SK-N-SH treated with all-trans-retinoic acid at 6 μM for 48 hours (cell line): ENCODE data around the gene TRABD.

Experiments
- ARNTL ChIP-seq: fragments of 450-650 bp; formaldehyde crosslinking; IDR thresholded peaks from 2 replicates; pipeline ENCODE4 v1.5.0; 2020; ENCODE audit warnings: low read depth, mild to moderate bottlenecking, moderate library complexity, borderline replicate concordance
- PATZ1 ChIP-seq: fragments of 250-450 bp; sonication (Bioruptor Pico); IDR thresholded peaks from 2 replicates; pipeline ENCODE4 v1.8.0; 2020; ENCODE audit warnings: mild to moderate bottlenecking, moderate library complexity, borderline replicate concordance
- SNAI2 ChIP-seq: fragments of 250-450 bp; sonication (Bioruptor Pico); IDR thresholded peaks from 2 replicates; pipeline ENCODE4 v1.5.0; 2020; ENCODE audit warnings: mild to moderate bottlenecking, moderate library complexity
- ZFP3 ChIP-seq: fragments of 250-450 bp; sonication (Bioruptor Pico); IDR thresholded peaks from 2 replicates; pipeline ENCODE4 v1.5.0; 2020; ENCODE audit warnings: mild to moderate bottlenecking, moderate library complexity
- ZNF8 ChIP-seq: fragments of 450-650 bp; formaldehyde crosslinking; IDR thresholded peaks from 2 replicates; pipeline ENCODE4 v1.5.0; 2020; ENCODE audit warnings: mild to moderate bottlenecking, moderate library complexity

- TF ChIP-seq ZNF8: no peak
- no peak for TF ChIP-seq ZFP3 (CRISPR knock-in tag)
- TF ChIP-seq PATZ1: no peak
- no peak for TF ChIP-seq SNAI2 (CRISPR knock-in tag)
- TF ChIP-seq ARNTL (CRISPR knock-in tag): no peak
Measured at GRCh38 chr22:50143096-50143495, 42.6 kb upstream of the TRABD start.
